GDM1 (cell line): ENCODE results near the gene PAIP2B.
"Not testable (repeated sequence)": the region's sequence is repeated elsewhere in the genome, so short reads cannot be mapped to it uniquely, and the experiment has no call there.

Experiments used
- DNase-seq: peaks from one replicate; lab custom pipeline; 2025; lab: John Stamatoyannopoulos, UW

The PAIP2B gene

DNA sequence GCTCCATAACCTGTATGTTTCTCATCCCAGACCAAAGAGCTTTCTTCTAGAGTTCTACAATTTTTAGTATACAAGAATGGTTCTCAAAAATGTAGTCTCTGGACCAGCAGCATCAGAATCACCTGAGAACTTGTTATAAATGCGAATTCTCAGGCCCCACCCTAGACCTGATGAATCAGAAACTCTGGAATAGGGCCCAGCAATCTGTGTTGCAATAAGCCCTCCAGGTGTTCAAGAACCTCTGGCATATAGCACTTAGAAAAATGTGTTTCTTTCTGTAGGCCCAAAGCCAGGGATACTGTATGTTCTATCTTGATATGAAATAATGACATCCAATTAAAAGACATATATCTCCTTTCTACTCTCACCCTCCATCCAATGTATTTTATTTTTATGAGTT lies 10.4 kb downstream of the PAIP2B start:
- no peak for DNase-seq

DNA sequence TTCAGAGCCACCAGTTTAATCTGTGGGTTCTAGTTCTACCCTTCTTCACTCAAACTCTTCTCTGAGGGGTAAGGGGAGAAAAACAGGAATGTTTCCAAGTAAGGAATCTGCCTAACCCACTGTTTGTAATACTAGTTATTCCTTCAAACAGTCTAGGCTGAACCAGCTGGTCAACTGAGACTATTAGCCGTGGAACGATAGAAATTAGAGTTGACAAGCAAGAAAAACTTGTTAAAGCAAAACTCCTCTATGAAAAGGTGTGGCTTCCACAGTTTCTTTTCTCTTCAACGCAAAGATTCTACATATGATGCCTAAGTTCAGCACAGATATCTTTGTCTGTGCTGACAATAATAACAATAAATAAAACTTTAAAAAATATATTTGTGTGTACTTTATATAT lies 11.5 kb downstream of the PAIP2B start:
- no peak for DNase-seq

DNA sequence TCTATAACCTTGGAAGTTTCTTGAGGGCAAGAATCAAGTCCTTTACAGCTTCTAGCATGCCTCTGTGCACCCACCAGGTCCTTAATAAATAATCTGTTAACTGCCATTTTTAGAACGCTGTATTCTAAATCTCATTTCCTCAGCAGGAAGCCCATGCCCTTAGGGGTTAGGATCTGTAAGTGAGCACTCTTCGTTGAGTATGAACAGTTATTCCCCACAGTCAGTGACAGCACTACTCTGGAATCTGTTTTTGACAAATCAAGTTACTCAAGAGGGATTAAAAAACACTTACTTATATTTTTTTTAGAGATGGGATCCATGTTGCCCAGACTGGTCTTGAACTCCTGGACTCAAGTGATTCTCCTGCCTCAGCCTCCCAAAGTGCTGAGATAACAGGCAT lies 14.6 kb downstream of the PAIP2B start:
- no peak for DNase-seq

DNA sequence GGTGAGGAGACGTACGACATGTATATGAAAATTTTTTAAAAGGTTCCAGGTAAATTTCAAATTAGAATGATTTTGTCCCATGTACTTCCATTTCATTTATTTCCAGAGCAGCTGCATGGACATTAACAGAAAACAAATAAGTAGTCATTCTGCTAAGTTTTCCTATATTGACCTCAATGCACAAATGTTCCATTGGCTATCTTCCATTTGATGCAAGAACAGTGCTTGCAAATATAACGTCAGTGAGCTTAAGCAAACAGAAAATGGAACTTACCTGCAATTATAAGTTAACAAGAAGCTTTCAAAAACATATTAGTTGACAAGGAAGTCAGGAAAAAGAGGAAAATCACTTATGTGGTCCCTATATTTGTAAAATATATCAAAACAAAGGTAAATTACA lies 16.6 kb downstream of the PAIP2B start:
- DNase-seq, result no peak

DNA sequence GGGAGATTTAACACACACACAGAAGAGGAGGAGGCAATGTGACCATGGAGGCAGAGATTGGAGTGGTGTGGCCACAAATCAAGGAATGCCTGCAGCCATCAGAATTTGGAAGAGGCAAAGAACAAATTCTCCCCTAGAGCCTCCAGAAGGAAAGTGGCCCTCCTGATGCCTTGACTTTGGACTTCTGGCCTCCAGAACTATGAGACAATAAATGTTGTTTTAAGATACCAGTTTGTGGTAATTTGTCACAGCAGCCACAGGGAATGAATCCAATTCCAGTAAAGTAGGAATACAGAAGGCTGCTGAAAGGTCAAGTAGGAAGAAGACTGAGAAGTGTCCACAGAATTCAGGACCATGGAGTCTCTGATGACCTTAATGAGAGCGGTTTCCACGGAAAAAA lies 18.1 kb downstream of the PAIP2B start:
- DNase-seq, result no peak

DNA sequence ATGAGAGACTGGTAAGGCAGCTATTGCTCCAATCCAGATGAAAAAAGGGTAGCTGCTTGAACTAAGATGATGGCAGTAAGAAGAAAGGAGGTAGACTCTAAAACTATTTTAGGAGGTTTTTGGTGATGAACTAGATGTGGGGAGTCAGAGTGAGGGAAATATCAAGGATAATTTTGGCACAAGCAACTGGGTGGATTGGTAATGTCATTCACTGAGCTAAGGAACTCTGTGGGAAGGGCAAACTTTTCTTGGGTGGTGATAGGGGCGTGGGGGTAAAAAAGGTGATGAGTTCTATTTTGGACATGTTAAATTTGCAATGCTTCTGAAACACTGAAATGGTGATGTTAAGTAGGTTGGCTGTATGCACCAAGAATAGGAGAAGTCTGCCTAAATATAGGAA lies 19.3 kb downstream of the PAIP2B start:
- no peak for DNase-seq

DNA sequence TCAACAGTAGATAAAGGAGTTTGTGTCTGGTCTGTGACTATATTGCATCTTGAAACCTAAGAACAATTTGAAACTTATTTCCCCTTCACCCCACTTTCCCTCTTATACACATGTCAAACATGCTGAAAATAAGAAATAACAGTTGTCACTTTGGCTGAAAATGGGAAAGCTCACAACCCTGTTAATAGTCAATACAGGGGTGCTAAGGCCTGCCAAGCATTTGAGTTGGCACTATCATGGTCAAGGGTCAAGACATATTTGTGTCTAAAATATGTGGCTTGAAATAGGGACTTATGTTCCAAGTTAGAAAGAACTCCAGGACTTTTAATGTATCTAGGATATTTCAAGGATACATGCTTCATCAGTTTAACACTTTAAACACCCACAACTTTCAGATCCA lies 20.6 kb downstream of the PAIP2B start:
- DNase-seq, result no peak

DNA sequence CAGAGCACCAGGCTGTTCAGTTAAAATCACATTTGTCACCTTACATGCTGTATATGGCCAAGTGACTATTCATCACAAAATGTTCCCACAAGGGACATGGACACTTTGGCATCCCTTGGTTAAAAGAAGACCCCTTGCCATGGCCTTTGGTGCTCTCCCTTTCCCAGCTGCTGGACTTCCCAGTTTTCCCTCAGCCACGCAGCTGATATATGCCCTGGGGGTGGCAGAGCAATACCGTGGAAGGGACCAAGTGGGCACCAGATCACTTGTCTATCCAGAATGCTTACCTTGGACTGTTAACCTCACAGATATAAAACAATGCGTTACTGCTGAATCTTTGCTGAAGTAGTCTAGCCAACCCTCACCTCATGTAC lies 35.3 kb downstream of the PAIP2B start:
- DNase-seq, result no peak

DNA sequence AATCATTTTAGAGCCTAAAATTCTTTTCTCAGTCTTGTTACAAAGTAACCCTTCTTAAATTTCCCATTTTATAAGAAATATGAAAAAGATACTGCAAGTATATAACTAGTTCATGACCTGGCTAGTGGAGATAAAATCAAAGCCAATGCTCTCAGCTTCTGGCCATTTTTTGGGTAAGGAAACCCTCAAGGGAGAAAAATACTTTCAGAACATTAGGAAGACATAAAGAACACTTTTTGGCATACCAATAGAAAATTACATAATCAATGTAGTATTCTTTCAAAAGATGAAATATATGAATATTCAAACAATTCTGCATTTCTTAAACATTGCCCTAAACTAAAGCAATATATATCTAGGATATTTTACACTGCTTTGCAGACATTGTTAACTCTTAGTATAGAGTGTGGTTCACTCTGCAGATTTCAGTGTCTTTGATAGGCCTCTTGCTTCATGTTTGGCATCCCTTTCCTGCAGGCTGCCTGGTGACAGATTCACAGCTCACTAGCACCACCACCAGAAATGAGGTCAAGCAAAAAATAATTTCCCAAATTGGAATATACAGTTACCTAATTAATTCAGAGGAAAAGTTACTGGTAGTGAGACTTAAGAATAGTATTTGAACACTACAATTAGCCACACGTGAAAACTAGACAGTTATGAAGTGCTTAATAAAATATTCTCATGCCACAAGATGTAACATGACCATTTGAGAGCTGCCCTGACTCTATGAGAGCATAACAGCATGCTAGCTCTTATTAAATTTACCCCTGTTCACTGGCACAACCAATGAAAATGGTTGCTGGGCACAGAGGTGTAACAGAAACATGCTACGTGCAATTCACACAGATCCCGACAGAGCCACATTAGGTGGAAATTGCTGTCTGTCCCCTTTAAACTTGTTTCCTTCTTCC lies 36.0 kb downstream of the PAIP2B start:
- DNase-seq, result no peak

DNA sequence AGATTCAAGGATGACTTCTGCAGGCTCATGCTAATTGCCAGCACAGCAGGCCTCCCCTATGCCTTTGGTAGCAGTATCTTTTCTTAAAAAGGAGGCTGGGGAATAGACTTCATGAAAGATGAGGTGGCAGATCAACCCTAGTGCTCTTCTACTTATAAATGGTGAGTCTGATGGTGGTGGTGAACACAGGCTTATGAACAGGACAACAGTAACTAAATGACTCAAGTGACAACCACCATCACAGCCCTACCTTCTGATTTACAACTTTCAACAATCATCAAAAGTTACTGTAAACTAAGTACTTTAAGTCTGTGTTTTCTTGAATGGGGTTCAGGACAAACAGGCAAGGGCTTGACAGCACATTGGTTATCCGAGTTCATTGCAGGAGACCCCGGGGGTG lies 39.3 kb downstream of the PAIP2B start:
- DNase-seq, result no peak

DNA sequence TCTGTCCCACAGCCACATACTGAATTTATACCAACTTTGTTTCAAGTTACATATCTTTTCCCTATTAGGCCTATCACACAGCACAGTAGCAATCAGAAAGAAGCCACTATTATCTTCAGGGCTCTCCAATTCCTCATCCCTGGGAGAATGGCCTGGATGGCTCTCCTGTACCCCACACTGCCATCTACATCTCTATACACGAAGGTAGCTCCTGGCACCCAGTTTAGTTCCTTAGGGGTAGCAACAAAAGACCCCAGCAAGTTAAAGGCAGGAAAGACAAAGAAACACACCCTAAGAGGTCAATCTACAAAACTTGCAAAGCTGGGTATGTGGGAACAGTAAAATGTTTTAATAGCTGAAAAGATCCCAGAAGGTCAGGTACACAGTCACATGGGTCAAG lies 39.9 kb downstream of the PAIP2B start:
- DNase-seq, result no peak

DNA sequence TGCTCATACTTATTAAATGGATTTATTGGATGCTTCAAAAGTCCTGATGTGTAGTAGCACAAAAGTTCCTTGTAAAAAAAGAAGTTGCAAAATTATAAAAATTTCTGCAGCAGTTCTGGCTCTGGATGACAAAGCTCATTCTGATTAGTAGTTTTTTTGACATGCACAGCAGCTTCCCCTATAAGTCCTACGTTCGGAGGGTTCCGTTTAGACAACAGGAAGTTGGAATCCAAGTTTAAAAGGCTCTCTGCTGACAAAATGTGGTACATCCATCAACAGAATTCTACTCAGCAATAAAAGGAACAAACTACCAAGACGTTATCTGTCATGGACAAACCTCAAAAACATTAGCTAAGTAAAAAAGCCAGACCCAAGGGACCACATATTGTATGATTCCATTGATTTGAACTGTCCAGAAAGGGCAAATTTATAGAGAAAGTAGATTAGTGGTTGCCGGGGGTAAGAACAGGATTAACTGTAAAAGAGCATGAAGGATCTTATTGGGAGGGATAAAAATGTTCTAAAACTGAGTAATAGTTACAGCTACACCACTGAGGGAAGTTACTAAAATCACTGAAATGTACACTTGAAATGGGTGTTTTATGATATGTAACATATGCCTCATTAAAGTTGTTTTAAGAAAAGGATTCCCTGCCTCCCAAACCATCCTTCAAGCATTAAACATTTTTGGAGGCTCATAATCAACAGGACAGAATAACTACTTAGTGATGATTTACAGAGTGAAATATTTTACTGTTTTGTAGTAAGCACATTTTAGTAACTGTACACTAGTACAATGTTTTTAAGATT lies 43.4 kb downstream of the PAIP2B start:
- DNase-seq, result not testable (repeated sequence)

DNA sequence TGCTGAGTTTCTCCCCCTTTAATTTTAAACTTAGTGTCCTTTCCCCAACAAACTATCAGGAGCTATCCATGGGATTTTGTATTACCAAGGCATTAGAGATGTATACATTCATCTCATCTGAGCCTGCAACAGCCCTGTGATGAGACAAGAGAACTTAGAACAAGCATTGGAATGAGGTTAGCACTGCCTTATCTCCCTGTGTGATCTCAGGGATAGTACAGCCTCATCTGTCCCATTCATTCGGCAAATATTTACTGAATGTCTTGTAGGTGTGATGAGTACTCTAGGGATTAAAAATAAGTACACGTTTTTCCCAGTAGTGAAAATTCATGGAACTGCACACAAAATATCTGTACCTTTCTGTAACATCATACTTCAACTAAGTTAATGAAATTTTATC lies 45.6 kb downstream of the PAIP2B start:
- DNase-seq, result no peak

DNA sequence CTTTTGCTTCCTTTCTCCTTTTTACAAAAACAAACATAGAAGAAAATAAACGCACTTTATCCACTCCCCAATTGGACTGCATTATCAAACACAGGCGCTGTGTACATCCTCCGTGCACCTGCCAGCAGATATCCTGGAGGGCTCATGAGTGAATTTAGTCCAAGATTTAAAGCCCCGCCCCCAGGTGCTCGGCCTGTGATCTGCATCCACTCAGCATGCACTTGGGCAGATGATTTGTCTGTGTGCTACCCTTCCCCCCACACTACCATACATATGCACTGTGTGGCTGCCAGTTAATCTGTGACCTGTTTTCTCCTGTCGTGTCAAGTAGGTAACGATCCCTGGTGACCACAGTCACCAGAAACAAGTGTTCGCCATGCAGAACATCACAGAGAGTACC lies 48.1 kb downstream of the PAIP2B start:
- DNase-seq, result not testable (repeated sequence)

DNA sequence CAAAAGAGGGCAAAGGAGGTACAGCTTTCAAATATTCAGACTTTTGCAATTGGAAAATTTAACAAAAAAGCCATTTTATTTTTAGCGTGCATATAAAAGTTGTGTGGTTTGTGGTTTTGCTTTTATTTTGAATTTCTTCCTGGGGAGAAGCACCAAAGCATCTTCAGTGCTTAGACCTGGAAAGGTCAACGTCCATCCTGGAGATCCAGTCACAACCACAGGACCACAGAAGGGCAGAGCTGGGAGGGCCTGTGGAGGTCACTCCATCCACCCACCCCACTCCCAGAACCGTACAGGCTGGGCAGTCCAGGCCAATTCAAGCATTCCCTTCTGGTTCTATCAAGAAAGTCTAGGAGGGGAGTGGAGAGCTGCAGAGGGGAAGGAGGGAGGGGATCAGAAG lies 52.7 kb downstream of the PAIP2B start:
- no peak for DNase-seq

DNA sequence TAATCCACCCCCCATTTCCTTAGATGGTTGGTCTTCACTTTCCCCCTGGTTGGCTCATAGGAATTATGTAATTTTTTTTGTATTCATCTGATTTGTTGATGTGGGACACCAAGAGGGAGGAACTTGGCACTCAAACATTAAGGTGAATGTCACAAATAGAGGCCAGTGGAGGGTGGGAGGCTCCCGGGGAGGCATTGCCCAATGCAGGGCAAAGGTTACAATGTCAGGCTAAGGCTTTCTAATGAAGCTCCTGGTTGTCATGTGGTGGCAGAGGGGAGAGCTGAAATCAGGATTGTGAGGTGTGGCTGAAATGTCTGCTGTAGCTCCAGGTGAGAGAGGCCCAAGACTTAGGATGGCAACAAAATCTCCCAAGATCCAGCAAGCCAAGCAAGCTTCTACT lies 53.8 kb downstream of the PAIP2B start:
- no peak for DNase-seq

DNA sequence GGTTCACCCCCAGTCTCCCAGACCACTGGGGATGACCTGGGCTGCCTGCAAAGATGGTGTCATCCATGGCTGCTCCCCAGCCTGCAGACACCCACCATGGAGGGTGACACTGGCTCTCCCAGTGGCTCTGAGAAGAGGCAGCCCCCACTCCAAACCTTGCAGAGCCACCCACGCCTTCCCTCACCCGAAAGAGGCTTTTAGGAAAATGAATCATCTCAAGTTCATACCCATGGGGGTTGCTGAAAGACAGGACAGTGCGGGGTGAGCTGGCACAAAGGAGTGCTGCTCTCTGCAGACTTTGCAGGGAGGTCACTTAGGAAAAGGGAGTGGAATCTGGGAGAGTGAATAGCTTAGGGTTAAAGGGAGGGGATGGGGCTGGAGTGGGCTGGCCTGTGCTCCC lies 60.1 kb downstream of the PAIP2B start:
- DNase-seq, result no peak

DNA sequence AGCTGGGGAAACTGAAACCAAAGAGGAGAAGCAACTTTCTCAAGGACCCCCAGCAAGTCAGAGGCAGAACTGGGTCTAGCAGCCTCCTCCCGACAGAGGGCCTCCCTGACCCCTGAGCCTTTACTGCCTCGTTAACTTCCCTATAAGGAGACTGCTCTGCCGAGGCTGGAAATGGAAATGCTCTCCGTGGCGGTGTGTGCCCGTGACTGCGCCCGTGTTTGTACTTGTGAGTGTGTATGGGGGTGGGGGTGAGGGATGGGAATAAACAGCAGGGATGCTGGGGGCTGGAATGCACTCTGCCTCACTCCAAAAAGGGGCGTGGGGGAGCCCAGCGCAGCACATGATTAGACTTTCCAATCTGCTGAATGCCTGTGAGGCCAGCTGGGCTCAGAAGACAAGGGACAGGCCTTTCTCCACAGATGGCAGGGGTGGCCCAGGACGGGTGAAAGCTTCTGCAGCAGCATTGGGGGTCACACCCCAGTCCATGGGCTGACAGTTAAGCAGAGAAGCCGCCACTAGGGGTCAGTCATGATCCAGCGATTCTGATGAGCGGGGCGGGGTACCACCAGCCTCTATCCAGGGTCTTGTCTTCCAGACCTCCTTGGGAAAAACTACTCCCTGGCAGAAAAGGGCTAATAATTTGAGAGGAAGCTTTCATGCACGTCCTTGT lies 69.6 kb downstream of the PAIP2B start:
- peak; percentile 14 for DNase-seq

DNA sequence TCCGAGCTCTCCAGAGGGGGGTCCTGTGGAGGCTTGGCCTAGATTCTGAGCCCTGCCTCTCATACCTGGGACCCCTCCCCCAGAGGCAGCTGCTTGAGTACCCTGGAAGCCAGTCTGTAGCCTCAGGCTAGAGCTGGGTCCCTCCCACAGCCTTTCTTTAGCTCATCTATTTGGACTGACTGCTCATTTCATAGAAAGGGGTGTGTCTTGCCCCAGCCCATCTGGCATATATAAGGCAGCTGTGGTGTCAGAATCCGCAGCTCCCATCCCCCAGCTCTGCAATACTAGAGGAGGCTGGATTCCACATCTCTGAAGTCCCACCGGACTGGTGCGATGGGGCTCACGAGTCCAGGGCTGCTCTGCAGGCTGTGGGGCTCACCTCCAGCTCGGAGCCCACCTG lies 70.3 kb downstream of the PAIP2B start:
- DNase-seq, result no peak

DNA sequence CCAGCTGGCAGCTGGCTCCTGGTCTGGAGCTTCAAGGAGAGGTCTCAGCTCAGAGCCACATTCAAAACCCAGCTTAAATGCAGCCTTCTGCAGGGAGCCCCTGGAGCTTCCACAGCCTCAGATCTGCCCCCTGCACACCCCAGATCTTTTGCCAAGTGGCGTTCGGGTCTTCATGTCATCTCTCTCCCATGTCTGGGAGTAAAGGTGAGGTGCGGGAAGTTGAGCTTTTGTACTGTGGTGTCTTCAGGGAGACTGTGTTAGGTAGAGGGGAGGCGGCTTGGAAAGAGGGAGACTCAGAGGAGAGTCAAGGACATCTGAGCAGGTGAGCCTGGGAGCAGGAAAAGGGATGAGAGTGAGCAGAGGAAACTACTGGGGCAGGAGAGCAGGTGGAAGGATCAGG lies 71.1 kb downstream of the PAIP2B start:
- no peak for DNase-seq

DNA sequence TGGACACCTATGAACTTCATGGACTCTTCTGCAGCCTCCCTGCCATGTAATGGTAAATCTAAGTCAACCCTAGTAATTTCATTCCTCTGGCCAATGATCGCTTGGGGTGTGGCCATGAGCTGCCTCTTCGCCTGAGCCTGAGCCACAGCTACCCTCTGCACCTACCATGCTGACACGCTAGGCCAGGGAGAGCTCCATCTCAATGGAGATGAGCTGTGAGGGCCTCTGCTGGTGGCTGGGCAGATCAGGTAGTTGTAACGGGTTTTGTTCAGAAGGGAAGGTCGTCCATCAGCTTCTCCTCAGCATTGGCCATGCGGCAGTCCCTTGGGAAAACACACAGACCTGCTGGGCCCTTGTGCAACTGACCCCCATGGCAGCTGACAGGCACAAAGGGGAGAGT lies 72.1 kb downstream of the PAIP2B start:
- no peak for DNase-seq

DNA sequence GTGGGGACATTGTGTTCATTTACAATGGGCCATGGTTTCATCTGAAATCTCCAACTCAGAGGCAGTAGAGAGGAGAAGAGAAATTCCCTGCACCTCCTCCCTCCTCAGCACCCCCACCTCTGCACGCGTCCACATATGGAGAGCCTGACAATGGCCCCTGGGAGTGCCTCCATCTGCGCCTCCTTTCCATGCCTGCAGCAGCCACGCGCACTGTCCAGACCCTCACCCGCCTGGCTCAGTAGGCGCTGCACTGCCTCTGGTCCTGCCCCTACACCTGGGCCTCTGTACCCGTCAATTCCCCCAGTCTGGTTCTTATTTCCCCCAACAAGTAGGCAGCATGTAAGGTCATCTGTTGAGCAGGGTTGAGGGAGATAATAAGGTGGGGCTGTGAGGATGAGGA lies 72.6 kb downstream of the PAIP2B start:
- DNase-seq, result no peak
